Measurements from ENCODE around the gene PNN.
"Not testable (repeated sequence)": the region's sequence is repeated elsewhere in the genome, so short reads cannot be mapped to it uniquely, and the experiment has no call there.

Gene PNN

DNA sequence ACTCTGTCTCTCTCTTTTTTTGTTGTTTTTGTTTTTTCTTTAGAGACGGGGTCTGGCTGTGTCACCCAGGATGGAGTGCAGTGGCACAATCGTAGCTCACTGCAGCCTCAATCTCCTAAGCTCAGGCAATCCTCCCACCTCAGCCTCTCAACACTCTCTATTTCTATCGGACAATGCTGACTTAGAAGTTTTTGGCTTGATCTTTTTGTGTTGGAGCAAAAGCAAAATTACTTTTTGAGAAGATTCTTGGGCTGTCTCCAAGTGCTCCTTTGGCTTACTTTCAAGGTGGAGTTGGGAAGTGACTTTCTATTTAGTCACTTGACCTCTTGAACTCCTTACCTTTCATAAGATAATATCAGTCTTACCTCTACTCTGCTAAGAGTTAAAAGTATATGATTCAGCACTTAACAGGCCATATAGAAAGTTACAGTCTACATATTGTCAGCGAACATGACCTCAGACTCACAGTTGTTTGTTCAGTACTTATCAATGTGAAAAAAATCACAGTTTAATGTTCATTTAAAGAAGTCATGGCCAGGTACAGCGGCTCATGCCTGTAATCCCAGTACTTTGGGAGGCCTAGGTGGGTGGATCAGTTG lies 43.2 kb downstream of the PNN start:
- TF ChIP-seq, protein P1, sequence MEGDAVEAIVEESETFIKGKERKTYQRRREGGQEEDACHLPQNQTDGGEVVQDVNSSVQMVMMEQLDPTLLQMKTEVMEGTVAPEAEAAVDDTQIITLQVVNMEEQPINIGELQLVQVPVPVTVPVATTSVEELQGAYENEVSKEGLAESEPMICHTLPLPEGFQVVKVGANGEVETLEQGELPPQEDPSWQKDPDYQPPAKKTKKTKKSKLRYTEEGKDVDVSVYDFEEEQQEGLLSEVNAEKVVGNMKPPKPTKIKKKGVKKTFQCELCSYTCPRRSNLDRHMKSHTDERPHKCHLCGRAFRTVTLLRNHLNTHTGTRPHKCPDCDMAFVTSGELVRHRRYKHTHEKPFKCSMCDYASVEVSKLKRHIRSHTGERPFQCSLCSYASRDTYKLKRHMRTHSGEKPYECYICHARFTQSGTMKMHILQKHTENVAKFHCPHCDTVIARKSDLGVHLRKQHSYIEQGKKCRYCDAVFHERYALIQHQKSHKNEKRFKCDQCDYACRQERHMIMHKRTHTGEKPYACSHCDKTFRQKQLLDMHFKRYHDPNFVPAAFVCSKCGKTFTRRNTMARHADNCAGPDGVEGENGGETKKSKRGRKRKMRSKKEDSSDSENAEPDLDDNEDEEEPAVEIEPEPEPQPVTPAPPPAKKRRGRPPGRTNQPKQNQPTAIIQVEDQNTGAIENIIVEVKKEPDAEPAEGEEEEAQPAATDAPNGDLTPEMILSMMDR (IDR thresholded peaks at IDR 0.05; ENCODE audit: low read depth, low read length), result no peak
- peak; percentile 62 to 68 for DNase-seq (ENCODE audit: low read depth in 2 of 2)
- H3K4me3 ChIP-seq (replicated peaks in 1 of 2; ENCODE audit: low read depth in 2 of 2, low read length in 2 of 2), result no peak overlapping the region

- H3K4me3 ChIP-seq (replicated peaks in 1 of 2; ENCODE audit: low read depth in 2 of 2, low read length in 2 of 2), result no peak overlapping the region
- peak; percentile 83 to 89 for DNase-seq (ENCODE audit: low read depth in 2 of 2)
- TF ChIP-seq, protein P1 (IDR thresholded peaks at IDR 0.05; ENCODE audit: low read depth, low read length), result no peak
These were observed 44.0 kb downstream of the PNN start for GRCh38 chr14:39219075-39219499.

DNA sequence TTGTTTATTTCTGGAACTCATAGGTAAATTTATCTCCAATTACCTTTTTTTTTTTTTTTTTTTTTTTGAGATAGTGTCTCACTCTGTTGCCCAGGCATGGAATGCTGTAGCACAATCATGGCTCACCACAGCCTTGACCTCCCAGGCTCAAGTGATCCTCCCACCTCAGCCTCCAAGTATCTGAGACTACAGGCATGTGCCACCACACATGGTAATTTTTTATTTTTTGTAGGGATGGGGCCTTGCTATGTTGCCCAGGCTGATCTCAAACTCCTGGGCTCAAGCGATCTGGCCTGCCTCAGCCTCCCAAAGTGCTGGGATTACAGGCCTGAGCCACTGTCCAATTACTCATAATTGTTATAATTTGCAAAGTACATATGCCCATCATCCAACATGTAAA lies 45.4 kb downstream of the PNN start:
- not testable (repeated sequence) for DNase-seq (ENCODE audit: low read depth in 2 of 2); H3K4me3 ChIP-seq (replicated peaks in 1 of 2; ENCODE audit: low read depth in 2 of 2, low read length in 2 of 2)

- TF ChIP-seq, protein P1 (IDR thresholded peaks at IDR 0.05; ENCODE audit: low read depth, low read length), result no peak
- no peak overlapping the region for H3K4me3 ChIP-seq (replicated peaks in 1 of 2; ENCODE audit: low read depth in 2 of 2, low read length in 2 of 2)
- DNase-seq (ENCODE audit: low read depth in 2 of 2), result no peak
These were observed 53.0 kb downstream of the PNN start for GRCh38 chr14:39228044-39228443.

GRCh38 chr14:39228509-39229221 lies 53.6 kb downstream of the PNN start:
- no peak for DNase-seq (ENCODE audit: low read depth in 2 of 2)
- TF ChIP-seq, protein P1 (IDR thresholded peaks at IDR 0.05; ENCODE audit: low read depth, low read length), result no peak

DNA sequence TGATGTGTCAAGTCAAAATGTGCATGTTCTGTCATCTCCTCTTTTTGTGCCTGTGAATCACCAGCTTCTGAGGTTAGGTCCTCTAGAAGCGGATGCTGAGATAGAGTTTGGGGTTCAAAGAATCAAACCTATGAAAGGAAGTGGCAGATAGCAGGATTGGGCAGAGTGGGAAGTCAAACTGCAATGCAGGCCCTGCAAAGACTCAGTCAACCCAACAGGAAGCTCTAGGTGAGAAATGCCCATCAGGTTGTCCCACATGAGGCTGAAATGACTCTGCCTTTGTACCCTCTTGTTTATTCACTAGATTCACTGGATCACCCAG lies 54.1 kb downstream of the PNN start:
- peak in 1 of 2 donors; percentile 36 for DNase-seq (ENCODE audit: low read depth in 2 of 2)
- H3K4me3 ChIP-seq (replicated peaks in 1 of 2; ENCODE audit: low read depth in 2 of 2, low read length in 2 of 2), result no peak overlapping the region
- TF ChIP-seq, protein P1 (IDR thresholded peaks at IDR 0.05; ENCODE audit: low read depth, low read length), result no peak

More at GRCh38 chr14:39228509-39229221, 53.6 kb downstream of the PNN start:
- H3K4me3 ChIP-seq (replicated peaks in 1 of 2; ENCODE audit: low read depth in 2 of 2, low read length in 2 of 2), result no peak overlapping the region

GRCh38 chr14:39229601-39230110 lies 54.6 kb downstream of the PNN start:
- H3K4me3 ChIP-seq (replicated peaks in 1 of 2; ENCODE audit: low read depth in 2 of 2, low read length in 2 of 2), result no peak overlapping the region
- TF ChIP-seq, protein P1 (IDR thresholded peaks at IDR 0.05; ENCODE audit: low read depth, low read length), result no peak
- no peak for DNase-seq (ENCODE audit: low read depth in 2 of 2)
